Loucy (cell line): Measurements from ENCODE around the gene SDHAF2.
"Not testable (repeated sequence)": the region's sequence is repeated elsewhere in the genome, so short reads cannot be mapped to it uniquely, and the experiment has no call there.

Source experiments
- H2AFZ ChIP-seq: fragments of 200-600 bp; sonication (generic); 2 replicates; pipeline ENCODE4 v1.6.0; 2016; ENCODE audit warnings: antibody characterized with exemption, mild to moderate bottlenecking, low read length, moderate library complexity
- H3F3A ChIP-seq: fragments of 200-600 bp; 2 replicates; pipeline ENCODE4 v1.6.0; 2016; ENCODE audit warnings: antibody characterized with exemption, low read depth, mild to moderate bottlenecking
- H3K27me3 ChIP-seq: fragments of 200-600 bp; sonication (generic); 2 replicates; pipeline ENCODE4 v1.6.1; 2014; ENCODE audit warnings: low read length, mild to moderate bottlenecking; ENCODE audit not compliant: insufficient read depth, poor library complexity, severe bottlenecking
- H3K36me3 ChIP-seq: fragments of 200-600 bp; sonication (generic); 2 replicates; pipeline ENCODE4 v1.6.1; 2016; ENCODE audit warnings: low read length; ENCODE audit not compliant: insufficient read depth
- H3K4me1 ChIP-seq: fragments of 200-600 bp; sonication (generic); 2 replicates; pipeline ENCODE4 v1.5.1; 2014; ENCODE audit warnings: low read length, mild to moderate bottlenecking; ENCODE audit not compliant: insufficient read depth, poor library complexity, severe bottlenecking
- H3K4me2 ChIP-seq: fragments of 200-600 bp; sonication (generic); 2 replicates; pipeline ENCODE4 v1.6.0; 2014; ENCODE audit warnings: antibody characterized with exemption, low read length, low read depth, mild to moderate bottlenecking; ENCODE audit not compliant: poor library complexity, severe bottlenecking
- H3K4me3 ChIP-seq: fragments of 200-600 bp; sonication (generic); 2 replicates; pipeline ENCODE4 v1.5.1; 2014; ENCODE audit warnings: low read length, mild to moderate bottlenecking, mixed read lengths; ENCODE audit not compliant: poor library complexity, severe bottlenecking
- H3K79me2 ChIP-seq: fragments of 200-600 bp; sonication (generic); 2 replicates; pipeline ENCODE4 v1.6.1; 2014; ENCODE audit warnings: low read length; ENCODE audit not compliant: insufficient read depth
- H3K9ac ChIP-seq: fragments of 200-600 bp; sonication (generic); 2 replicates; pipeline ENCODE4 v1.6.0; 2014; ENCODE audit warnings: mild to moderate bottlenecking, low read depth, low read length, moderate library complexity; ENCODE audit not compliant: poor library complexity, severe bottlenecking
- H3K9me2 ChIP-seq: fragments of 200-600 bp; sonication (generic); replicated peaks from 2 replicates; pipeline ENCODE4 v1.6.1; 2016; ENCODE audit warnings: low read depth, low read length, mixed read lengths
- H3K9me3 ChIP-seq: fragments of 200-600 bp; sonication (generic); 2 replicates; pipeline ENCODE4 v1.6.1; 2014; ENCODE audit warnings: mild to moderate bottlenecking, antibody characterized with exemption, low read length, low read depth; ENCODE audit not compliant: insufficient read depth
- H4K20me1 ChIP-seq: fragments of 200-600 bp; sonication (generic); 2 replicates; pipeline ENCODE4 v1.6.0; 2014; ENCODE audit warnings: antibody characterized with exemption, low read length, mild to moderate bottlenecking; ENCODE audit not compliant: insufficient read depth, poor library complexity, severe bottlenecking
- CTCF ChIP-seq: fragments of 200-600 bp; sonication (generic); conservative IDR thresholded peaks from 2 replicates; pipeline ENCODE4 v1.5.1; 2014; ENCODE audit warnings: mild to moderate bottlenecking, antibody characterized with exemption, low read length
- EZH2phosphoT487 ChIP-seq: fragments of 200-600 bp; IDR thresholded peaks from 2 replicates; pipeline ENCODE4 v1.6.1; 2018; ENCODE audit warnings: antibody characterized with exemption, mild to moderate bottlenecking, moderate library complexity, borderline replicate concordance

SDHAF2 gene

GRCh38 chr11:61460474-61460881, 30.6 kb downstream of the SDHAF2 start:
- Histone ChIP-seq H3K9ac (no peak overlapping the region), H3K4me2 (no peak overlapping the region), H3K4me1 (no peaks in the 10 kb centered on the region), H4K20me1 (no peaks in the 10 kb centered on the region), H2AFZ (no peak overlapping the region), H3K36me3 (no peaks in the 10 kb centered on the region), H3F3A (no peaks in the 10 kb centered on the region), H3K9me3 (no peaks in the 10 kb centered on the region), H3K79me2 (no peaks in the 10 kb centered on the region), H3K27me3 (no peaks in the 10 kb centered on the region), H3K9me2 (no peaks in the 10 kb centered on the region), H3K4me3 (no peak overlapping the region)
- TF ChIP-seq CTCF, result no peak
- no peak for TF ChIP-seq EZH2phosphoT487

- TF ChIP-seq CTCF, result no peak
- no peak for TF ChIP-seq EZH2phosphoT487
- no peaks in the 10 kb centered on the region for H3K9me2 ChIP-seq
- H3K9ac ChIP-seq, result no peak overlapping the region
- no peaks in the 10 kb centered on the region for H3K4me1 ChIP-seq
- H3K36me3 ChIP-seq, result no peaks in the 10 kb centered on the region
- no peaks in the 10 kb centered on the region for H4K20me1 ChIP-seq
- H2AFZ ChIP-seq, result no peak overlapping the region
- H3K4me3 ChIP-seq, result no peak overlapping the region
- H3F3A ChIP-seq, result no peaks in the 10 kb centered on the region
- no peaks in the 10 kb centered on the region for H3K9me3 ChIP-seq
- no peaks in the 10 kb centered on the region for H3K27me3 ChIP-seq
- H3K4me2 ChIP-seq, result no peak overlapping the region
- no peaks in the 10 kb centered on the region for H3K79me2 ChIP-seq
These were observed 31.1 kb downstream of the SDHAF2 start for GRCh38 chr11:61460986-61461385.

GRCh38 chr11:61467602-61468001, 37.7 kb downstream of the SDHAF2 start:
- not testable (repeated sequence) for H3K27me3 ChIP-seq

GRCh38 chr11:61468002-61468401, 38.1 kb downstream of the SDHAF2 start:
- Histone ChIP-seq H3K79me2 (no peaks in the 10 kb centered on the region), H2AFZ (no peak overlapping the region), H4K20me1 (no peaks in the 10 kb centered on the region), H3K9me3 (no peaks in the 10 kb centered on the region), H3K4me2 (no peak overlapping the region), H3K4me1 (no peaks in the 10 kb centered on the region), H3K9me2 (no peaks in the 10 kb centered on the region), H3K9ac (no peak overlapping the region), H3K27me3 (no peaks in the 10 kb centered on the region), H3K4me3 (no peak overlapping the region), H3F3A (no peaks in the 10 kb centered on the region), H3K36me3 (peaks cover 5% of the 10 kb centered on the region; the same call in 1 of the 2 replicates)
- TF ChIP-seq EZH2phosphoT487 (no peak), CTCF (no peak)

More at GRCh38 chr11:61467602-61468001, 37.7 kb downstream of the SDHAF2 start:
- not testable (repeated sequence) for H3F3A ChIP-seq, H3K36me3 ChIP-seq, H3K79me2 ChIP-seq, H3K4me2 ChIP-seq, H3K4me1 ChIP-seq, H2AFZ ChIP-seq, H3K9me2 ChIP-seq, H4K20me1 ChIP-seq, H3K9ac ChIP-seq, H3K4me3 ChIP-seq, H3K9me3 ChIP-seq
